GM18951 (cell line): ENCODE measurements around the gene AGTPBP1.

Source experiments
- POLR2A ChIP-seq: IDR thresholded peaks from 4 replicates; pipeline ENCODE4 v1.6.1; 2011; ENCODE audit warnings: mild to moderate bottlenecking; ENCODE audit not compliant: insufficient read length, insufficient read depth; ENCODE audit errors: extremely low read depth
- in situ Hi-C: fragments of 300-500 bp; cut with MboI; formaldehyde crosslinking; loops from one replicate; pipeline ENCODE4 v1.12.0; 2022; ENCODE audit warnings: low sequenced_read_pairs, mixed read lengths, inconsistent platforms; ENCODE audit not compliant: unreplicated experiment

AGTPBP1 gene

DNA sequence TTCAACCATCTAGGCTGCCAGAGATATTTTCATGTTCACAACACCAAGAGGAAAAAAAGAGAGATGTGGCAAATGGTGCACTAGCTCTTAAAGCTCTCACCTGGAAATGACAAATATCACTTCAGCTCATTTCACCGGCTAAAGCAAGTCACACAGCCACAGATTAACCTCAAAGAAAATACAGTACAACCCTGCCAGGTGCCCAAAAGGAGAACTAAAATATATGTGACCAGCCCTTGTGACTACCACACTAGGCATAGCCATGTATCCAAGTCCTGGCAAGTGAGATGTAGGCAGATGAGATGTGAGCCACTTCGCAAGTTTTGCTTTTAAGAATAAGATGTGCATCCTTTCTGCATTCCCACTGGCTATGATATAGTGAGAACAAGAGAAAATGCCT is 41.4 kb downstream of the AGTPBP1 start:
- TF ChIP-seq POLR2A, result no peak
- in situ Hi-C loops, result no loop called here

DNA sequence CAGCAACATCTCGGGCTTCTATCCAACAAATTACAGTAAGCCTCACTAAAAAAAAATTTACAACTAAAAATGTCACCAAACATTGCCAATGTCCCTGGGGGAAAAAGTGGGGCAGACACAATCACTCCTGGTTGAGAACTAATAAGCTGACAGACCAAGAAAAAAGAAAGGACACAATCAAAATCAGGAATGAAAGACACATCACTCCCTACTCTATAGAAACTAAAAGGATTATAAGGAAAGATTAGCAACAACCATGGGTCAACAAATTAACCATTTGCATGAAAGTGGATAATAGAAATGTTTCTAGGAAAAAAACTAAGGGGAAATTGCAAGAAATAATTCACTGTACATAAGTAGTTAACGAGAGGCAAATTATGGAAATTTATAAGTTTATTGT is 53.4 kb downstream of the AGTPBP1 start:
- no peak for TF ChIP-seq POLR2A
- in situ Hi-C loops, result no loop called here

DNA sequence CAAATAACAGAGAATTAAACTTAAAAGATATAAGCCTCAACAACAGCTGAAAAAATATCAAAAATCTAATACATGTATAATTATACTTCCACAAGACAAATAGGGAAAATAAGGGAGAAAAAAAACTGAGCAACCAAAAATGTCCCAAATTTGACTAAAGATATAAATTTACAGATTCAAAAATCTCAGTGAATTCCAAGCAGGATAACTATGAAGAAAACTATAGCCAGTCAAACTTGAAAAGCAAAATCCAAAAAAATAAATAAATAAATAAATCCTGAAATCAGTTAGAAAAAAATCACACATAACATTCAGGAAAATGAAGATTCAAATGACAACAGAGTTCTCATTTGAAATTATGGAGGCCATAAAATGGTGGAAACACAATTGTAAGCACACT is 56.7 kb downstream of the AGTPBP1 start:
- in situ Hi-C loops, result no loop called here
- no peak for TF ChIP-seq POLR2A

DNA sequence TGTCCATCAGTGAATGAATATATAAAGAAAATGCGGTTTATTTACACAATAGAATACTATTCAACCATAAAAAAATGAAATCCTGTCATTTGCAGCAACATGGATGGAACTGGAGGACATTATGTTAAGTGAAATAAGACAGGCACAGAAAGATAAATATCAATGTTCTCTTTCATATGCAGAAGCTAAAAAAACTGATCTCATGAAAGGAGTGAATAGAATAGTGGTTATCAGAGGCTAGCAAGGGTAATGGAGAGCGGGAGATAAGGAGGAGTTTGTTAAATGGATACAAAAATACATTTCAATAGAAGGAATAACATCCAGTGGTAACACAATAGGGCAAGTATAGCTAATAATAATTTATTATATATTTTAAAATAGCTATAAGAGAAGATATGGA is 65.0 kb downstream of the AGTPBP1 start:
- in situ Hi-C loops, result no loop called here
- TF ChIP-seq POLR2A, result no peak

DNA sequence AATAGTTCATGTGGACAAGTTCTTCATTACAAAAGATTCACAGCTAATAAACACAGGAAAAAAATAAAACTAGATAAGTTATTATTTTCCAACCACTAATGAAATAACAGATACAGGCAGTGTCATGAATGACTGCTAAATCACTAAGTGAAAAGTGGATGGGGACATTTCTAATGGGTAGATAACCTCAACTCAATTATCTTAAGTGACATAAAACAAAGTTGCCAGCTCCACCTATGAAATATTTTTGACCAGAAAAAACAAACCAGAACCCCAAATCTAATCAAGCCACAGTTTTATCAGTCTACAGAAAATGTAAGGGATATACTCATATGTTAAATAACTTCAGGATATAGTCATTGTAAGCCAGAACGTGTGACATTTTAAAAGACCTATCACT is 74.4 kb downstream of the AGTPBP1 start:
- in situ Hi-C loops, result no loop called here
- TF ChIP-seq POLR2A, result no peak

DNA sequence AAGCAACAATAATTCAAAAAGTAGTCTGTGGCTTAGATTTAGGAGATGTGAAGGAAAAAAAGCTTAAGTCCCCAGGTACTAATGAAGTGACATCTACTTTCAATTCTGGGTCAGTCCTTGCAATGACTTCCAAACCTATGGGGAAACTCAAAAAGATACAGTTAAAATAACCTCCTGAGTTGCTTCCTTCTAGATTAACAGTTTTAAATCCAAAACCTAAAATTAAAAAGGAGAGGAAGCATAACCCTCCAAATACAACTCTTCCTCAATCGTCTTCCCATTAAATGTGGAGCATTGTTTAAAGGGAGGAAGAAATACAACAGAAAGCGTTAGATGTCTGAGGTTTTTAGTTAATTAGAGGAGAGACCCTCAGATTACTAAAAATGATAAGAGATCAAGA is 75.7 kb downstream of the AGTPBP1 start:
- in situ Hi-C loops, result no loop called here
- no peak for TF ChIP-seq POLR2A

DNA sequence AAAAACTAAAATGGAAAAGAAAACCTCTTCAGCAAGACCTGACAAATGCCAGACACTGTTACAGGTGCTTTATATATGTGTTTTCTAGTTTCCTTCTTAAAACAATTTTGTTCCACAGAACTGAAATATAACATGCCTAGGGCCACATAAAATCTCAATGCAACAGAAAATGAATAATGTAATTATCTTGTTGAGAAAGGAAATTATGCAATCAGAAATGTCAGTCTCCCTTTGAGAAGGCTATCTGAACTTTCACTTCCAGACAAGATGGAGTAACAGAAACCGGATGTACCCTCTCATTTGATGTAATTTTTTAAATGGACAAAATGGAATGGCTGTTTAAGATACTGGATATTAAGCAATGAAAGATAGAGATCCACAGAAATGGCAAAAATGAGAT is 79.2 kb downstream of the AGTPBP1 start:
- in situ Hi-C loops, result no loop called here
- TF ChIP-seq POLR2A, result no peak

DNA sequence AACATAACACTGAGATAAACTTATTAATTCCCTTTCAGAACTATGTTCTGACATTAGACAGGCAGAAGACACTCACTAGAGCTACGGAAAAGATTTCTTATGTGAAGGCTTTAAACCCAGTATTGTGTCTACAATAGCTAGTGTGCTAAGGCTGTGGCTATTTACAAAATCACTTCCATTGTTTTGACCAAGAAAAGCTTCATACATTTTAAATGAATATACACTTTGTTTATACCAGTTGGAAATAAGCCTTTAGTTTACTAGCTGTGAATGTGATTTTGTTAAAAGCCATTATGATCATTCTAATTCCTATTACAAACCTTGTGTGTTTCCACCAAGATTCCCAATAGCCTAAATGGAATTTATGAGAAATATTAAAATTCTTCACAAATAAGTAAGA is 83.0 kb downstream of the AGTPBP1 start:
- in situ Hi-C loops, result no loop called here
- no peak for TF ChIP-seq POLR2A

DNA sequence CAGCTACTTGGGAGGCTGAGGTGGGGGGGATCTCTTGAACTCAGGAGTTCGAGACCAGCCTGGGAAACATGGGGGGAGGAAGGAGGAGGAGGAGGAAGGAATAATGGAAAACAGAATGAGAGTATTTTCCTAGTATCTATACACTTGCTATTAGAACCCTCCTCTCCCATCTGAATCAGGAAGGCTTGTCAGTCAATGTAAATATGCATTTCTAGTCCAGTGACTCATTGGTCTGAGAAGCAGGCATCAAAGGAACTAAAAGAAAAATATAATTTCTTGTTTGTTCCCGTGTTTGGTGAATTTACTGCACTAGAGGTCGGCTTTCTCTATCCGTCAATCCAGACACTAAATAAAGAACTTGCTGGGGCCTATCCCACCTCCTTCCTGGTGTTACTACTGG is 88.6 kb downstream of the AGTPBP1 start:
- no peak for TF ChIP-seq POLR2A
- in situ Hi-C loops, result no loop called here

DNA sequence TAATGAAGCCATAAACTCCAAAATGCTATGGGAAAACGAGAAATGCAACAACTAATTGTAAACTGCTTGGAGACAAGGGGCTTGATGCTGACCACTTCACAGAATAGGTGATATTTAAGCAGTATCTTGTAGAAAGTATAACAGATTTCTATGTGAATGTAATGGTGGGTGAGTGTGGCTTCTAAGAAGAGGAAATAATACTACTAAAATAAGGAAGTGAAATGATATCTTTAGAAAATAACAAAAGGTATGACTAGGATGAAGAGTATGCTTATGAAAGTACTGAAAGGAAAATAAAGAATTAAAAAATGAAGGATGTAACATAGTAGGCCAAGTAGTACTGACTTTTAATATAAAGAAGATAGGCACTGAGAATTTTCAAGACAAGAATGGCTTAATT is 94.2 kb downstream of the AGTPBP1 start:
- TF ChIP-seq POLR2A, result no peak
- in situ Hi-C loops, result no loop called here

DNA sequence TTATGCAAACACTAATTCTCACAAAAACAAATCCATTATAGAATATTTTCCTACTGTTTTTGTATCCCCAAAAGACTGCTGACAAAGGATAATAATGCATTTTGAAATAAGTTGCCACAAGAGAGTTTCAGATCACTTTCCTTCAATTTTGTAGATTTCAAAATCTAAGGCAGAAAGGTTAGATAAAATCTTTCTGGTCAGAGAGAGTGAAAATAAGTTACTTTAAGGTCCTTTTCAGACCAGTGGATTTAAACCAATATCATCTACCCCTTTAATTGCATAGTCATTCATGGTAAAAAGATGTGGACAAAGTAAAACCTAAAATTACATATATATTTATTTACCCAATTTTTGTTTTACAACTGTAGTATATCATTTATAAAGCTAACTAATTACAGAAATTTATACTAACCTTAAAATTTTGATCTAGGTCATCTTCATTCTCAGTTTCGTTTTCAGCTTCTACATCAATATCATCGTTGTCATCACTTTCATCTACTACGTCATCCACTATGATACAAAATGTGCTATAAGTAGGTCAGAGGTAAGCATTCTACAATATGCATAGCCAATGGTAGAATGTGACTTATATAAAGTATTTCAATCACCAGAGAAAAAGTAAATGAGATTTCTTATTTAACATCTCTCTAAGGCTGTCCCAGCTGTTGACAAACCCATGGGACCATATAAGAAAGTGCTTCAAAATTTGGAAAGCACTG is 95.7 kb downstream of the AGTPBP1 start:
- in situ Hi-C loops, result no loop called here
- no peak for TF ChIP-seq POLR2A

DNA sequence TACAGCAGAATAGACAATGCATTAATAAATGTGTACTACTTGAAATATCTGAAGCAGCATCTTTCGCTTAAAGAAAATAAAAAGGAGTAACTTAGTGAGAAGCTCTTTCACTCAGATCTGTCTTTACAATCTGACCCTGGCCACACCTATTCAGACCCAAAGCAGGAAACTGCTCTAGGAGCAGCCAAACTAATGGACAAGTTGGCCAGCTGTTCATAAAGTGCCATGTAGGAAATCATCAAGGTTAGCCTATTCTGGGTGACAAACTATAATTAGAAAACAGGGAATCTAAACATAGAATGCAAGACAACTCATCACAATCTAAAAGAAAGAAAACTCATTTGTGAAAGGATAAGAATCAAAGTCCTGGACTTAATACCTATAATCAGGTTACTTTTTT is 101.3 kb downstream of the AGTPBP1 start:
- no peak for TF ChIP-seq POLR2A
- in situ Hi-C loops, result no loop called here

DNA sequence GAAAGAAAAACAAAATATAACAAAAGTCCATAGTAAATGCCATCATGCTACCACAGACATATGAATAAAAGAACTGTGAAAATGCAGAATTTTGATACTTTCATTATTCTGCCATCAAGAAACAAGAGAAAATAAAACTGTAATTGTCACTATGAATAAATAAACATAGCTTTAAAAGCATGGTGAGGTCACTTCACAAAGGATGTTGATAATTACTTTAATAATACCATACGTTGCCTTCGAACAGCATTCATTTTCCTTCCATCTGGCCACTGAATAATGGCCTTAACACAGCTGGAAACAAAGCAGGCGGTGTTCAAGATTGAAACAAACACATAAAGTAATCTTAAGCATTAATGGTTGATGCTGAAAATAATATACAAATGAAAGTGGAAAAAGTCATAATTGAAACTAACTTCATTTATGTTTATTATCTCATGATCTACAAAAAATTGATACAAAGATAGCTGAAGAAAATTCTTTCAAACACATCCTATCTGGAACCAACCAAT is 102.0 kb downstream of the AGTPBP1 start:
- in situ Hi-C loops, result no loop called here
- no peak for TF ChIP-seq POLR2A

DNA sequence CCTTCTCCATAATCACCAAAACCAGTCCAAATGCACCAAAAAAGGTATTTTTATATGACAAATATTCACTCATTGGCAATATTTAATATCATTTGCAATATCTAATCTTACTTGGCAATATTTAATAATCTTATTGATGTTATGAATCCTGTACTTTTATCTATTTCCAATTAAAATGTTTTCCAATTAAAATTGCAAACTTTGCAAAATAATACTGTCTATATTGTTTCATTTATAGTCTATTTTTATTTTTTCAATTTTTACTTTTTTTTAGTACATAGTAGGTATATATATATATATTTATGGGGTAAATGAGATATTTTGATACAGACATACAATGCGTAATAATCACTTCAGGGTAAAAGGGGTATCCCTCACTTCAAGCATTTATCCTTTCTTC is 109.9 kb downstream of the AGTPBP1 start:
- in situ Hi-C loops, result no loop called here

DNA sequence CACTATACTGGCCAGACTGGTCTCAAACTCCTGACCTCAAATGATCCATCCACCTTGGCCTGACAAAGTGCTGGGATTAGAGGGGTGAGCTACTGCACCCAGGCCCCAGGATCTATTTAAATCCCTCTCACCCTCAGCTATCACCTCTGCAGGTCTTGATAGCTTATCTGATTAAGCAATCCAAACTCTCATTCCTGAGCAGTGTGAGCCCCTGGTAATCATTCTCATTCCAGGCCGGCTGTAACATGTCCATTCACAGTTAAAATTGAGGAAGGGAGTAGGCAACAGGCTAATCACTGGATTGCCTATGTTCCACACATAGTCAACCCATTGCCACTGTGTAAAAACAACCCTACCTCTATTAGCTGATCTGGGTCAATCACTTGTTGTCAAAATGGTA is 111.1 kb downstream of the AGTPBP1 start:
- TF ChIP-seq POLR2A, result no peak
- in situ Hi-C loops, result no loop called here

More for the DNA sequence above, 109.9 kb downstream of the AGTPBP1 start:
- TF ChIP-seq POLR2A, result no peak
